Measurements from ENCODE around the gene TAF11L13.
"Not testable (repeated sequence)": the region's sequence is repeated elsewhere in the genome, so short reads cannot be mapped to it uniquely, and the experiment has no call there.

The TAF11L13 gene

GRCh38 chr5:17631788-17632187 is at the start of gene TAF11L13:
TAF11L13 (plus strand) TSS chr5:17632088.
- DNase-seq (ENCODE audit: low read depth in 2 of 2), result not testable (repeated sequence)

DNA sequence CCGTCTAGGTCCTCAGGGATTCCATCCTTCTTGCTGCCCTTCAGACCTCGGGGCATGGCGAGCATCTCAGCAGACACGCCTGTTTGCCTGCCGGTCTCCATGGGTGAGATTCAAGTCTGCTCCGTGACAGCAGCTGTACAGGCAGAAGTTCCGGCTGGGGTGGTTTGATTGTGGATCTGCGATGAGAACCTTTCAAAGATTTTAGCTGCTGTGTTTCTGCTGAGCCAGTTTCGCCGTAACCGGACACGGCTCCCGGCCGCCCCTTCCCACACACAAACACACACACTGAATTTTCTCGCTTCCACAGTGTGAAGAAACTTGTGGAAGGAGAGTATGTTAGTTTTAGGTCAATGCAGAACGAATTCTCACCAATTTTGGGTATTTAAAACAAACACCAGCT is 46.2 kb upstream of the TAF11L13 start, which contains the start of gene TAF11L7:
Gene TAF11L7, minus strand, starts transcription at position 101 of the 400 bp plus-strand sequence.
- not testable (repeated sequence) for DNase-seq (ENCODE audit: low read depth in 2 of 2)

- not testable (repeated sequence) for DNase-seq (ENCODE audit: low read depth in 2 of 2)
Measured at GRCh38 chr5:17590860-17591259, 41.0 kb upstream of the TAF11L13 start, which contains the start of gene TAF11L8. TAF11L8 (minus strand) TSS chr5:17590960.

DNA sequence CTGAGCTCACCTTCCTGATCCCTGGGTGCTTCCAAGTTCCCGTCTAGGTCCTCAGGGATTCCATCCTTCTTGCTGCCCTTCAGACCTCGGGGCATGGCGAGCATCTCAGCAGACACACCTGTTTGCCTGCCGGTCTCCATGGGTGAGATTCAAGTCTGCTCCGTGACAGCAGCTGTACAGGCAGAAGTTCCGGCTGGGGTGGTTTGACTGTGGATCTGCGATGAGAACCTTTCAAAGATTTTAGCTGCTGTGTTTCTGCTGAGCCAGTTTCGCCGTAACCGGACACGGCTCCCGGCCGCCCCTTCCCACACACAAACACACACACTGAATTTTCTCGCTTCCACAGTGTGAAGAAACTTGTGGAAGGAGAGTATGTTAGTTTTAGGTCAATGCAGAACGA is 37.6 kb upstream of the TAF11L13 start, which contains the start of gene TAF11L9:
Gene TAF11L9, minus strand, starts transcription at position 140 of the 400 bp plus-strand sequence.
- not testable (repeated sequence) for DNase-seq (ENCODE audit: low read depth in 2 of 2)

GRCh38 chr5:17597728-17598127 is 34.2 kb upstream of the TAF11L13 start, which contains the start of gene TAF11L10:
TAF11L10 (minus strand) TSS chr5:17597828.
- not testable (repeated sequence) for DNase-seq (ENCODE audit: low read depth in 2 of 2)

GRCh38 chr5:17603880-17604279 is 28.0 kb upstream of the TAF11L13 start, which contains the start of gene TAF11L11:
TAF11L11 (plus strand) TSS chr5:17604183.
- not testable (repeated sequence) for DNase-seq (ENCODE audit: low read depth in 2 of 2)

- DNase-seq (ENCODE audit: low read depth in 2 of 2), result no peak
Measured at GRCh38 chr5:17604951-17605350, 26.9 kb upstream of the TAF11L13 start.

- DNase-seq (ENCODE audit: low read depth in 2 of 2), result not testable (repeated sequence)
Measured at GRCh38 chr5:17607461-17607860, 24.4 kb upstream of the TAF11L13 start.

DNA sequence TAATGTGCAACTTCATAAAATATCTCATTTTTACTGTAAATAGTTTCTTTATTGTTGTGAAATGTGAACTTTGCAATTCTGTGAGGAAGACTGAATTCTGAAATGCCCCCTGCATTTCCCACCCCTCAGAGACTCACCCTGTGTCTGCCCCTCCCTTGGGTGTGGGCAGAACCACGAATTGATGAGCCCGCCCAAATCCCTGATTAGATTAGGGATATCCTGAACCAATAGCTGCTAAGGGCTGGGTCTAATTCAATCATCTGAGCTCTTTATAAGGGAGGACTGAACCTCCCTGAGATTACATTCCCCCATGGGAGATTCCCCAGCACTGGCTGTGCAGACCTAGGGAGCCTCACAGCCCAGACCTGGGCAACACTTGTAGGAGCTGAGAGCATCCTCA is 21.8 kb upstream of the TAF11L13 start, which contains the start of gene TAF11L12:
Gene TAF11L12, plus strand, starts transcription at position 301 of the 400 bp plus-strand sequence.
- DNase-seq (ENCODE audit: low read depth in 2 of 2), result not testable (repeated sequence)

GRCh38 chr5:17614872-17615605 is 16.8 kb upstream of the TAF11L13 start:
- DNase-seq (ENCODE audit: low read depth in 2 of 2), result no peak

DNA sequence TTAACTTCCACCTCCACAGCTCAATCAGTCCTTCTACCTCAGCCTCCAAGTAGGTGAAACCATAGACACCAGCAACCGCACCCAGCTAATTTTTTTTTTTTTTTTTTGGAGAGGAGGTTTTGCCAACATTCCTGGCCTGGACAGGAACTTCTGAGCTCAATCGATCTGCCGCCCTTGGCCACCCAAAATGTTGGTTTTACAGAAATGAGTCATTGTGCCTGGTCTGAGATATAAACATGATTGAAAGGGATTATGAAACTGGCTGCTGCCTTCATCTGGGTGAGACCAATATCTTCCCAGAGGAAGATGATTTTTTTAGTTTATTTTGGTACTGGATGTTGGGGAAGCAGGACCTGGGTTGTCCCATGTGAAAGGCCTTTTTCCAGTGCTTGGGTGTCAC is 12.5 kb upstream of the TAF11L13 start:
- DNase-seq (ENCODE audit: low read depth in 2 of 2), result no peak

- DNase-seq (ENCODE audit: low read depth in 2 of 2), result no peak
Measured at GRCh38 chr5:17620627-17621026, 11.3 kb upstream of the TAF11L13 start.

DNA sequence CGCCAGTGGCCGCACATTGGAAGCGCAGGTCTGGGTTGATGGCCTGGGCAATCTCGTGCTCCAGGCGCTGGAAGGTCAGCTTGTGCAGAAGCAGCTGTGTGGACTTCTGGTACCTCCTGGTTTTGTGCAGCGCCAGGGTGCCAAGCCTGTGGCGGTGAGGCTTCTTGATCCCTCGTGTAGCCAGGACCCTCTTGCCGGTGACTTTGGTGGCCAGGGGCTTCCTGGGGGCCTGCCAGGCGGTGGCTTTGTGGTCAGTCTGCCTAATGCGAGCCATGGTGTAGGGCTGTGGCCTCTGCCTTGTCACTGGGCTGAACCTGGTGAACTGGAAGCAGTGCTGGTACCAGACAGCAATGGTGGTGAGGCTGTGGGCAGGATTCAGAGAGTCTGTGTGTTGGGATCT is 6.2 kb upstream of the TAF11L13 start:
- DNase-seq (ENCODE audit: low read depth in 2 of 2), result no peak

DNA sequence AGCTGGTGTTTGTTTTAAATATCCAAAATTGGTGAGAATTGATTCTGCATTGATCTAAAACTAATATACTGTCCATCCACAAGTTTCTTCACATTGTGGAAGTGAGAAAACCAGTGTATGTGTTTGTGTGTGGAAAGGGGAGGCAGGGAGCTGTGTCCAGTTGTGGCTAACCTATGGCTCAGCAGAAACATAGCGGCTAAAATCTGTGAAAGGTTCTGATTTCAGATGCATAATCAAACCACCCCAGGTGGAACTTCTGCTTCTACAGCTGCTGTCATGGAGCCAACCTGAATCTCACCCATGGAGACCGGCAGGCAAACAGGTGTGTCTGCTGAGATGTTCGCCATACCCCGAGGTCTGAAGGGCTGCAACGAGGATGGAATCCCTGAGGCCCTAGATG is 2.3 kb downstream of the TAF11L13 start, which contains the start of gene TAF11L14:
Gene TAF11L14, plus strand, starts transcription at position 301 of the 400 bp plus-strand sequence.
- no peak for DNase-seq (ENCODE audit: low read depth in 2 of 2)

- not testable (repeated sequence) for DNase-seq (ENCODE audit: low read depth in 2 of 2)
Measured at GRCh38 chr5:17649232-17649631, 17.3 kb downstream of the TAF11L13 start.

DNA sequence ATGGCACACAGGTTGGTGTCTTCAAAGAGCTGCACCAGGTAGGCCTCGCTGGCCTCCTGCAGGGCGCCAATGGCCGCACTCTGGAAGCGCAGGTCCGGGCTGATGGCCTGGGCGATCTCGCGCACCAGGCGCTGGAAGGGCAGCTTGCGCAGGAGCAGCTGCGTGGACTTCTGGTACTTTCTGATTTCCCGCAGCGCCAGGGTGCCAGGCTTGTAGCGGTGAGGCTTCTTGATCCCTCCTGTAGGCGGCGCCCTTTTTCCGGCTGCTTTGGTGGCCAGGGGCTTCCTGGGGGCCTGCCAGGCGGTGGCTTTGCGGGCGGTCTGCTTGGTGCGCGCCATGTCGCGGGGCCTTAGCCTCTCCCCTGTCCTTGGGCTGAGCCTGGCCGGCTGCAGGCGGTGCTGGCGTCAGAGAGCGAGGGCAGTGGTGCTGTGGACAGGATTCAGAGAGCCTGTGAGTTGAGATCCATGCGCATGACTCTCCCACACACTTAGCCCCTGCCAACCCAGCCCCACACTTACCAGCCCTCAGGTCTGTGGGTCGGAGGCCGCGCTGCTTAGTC is 23.4 kb downstream of the TAF11L13 start:
- not testable (repeated sequence) for DNase-seq (ENCODE audit: low read depth in 2 of 2)

GRCh38 chr5:17655921-17656320 is 24.0 kb downstream of the TAF11L13 start:
- no peak for DNase-seq (ENCODE audit: low read depth in 2 of 2)

DNA sequence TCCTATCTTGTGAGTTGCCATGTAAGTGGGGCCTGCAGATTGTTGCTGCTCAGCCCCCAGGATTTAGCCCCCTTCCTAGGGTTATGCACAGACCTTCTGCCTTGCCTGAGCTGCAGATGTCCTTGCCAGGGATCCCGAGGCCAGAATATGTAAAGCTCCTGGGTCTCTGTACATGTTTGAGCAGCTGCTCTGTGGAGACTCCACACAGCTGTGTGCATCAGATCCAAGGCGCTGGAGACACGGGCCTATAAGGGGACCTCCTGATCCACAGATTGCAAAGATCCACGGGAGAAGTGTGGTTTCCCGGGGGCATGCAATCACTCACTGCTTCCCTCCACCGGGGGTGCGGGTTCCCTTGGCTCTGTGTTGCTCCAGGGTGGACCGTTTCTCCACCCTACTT is 31.3 kb downstream of the TAF11L13 start:
- DNase-seq (ENCODE audit: low read depth in 2 of 2), result no peak

GRCh38 chr5:17665836-17666235 is 33.9 kb downstream of the TAF11L13 start:
- no peak for DNase-seq (ENCODE audit: low read depth in 2 of 2)

DNA sequence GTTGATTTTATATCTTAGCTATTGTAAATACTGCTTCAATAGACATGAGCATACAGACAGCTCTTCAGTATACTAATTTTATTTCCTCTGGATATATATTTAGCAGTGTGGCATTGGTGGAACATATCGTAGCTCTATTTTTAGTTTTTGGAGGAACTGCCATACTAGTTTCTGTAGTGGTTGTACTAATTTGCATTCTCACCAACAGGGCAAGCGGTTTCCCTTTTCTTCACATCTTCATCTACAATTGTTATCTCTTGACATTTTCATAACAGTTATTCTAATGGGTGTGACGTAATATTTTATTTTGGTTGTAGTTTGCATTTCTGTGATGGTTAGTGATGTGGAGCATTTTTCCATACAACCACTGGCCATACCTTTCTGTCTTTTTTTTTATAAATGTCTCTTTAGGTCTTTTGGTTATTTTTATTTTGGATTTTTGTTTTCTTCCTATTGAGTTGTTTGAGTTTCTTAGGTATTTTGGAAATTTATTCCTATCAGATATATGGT is 34.9 kb downstream of the TAF11L13 start:
- no peak for DNase-seq (ENCODE audit: low read depth in 2 of 2)

DNA sequence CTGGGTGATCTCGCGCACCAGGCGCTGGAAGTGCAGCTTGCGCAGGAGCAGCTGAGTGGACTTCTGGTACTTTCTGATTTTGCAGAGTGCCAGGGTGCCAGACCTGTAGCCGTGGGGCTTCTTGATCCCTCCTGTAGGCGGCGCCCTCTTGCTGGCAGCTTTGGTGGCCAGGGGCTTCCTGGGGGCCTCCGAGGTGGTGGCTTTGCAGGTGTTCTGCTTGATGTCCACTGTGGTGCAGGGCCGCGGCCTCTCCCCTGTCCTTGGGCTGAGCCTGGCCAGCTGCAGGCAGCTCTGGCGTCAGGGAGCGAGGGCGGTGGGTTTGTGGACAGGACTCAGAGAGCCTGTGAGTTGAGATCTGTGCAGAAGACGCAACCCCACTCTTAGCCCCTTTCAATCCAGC is 38.5 kb downstream of the TAF11L13 start:
- no peak for DNase-seq (ENCODE audit: low read depth in 2 of 2)

GRCh38 chr5:17678751-17679324 is 47.0 kb downstream of the TAF11L13 start:
- no peak for DNase-seq (ENCODE audit: low read depth in 2 of 2)
